ENCODE data around the gene CENPM.
A peak's percentile ranks its signal among the peaks of the same experiment; 100 is the strongest.
"Not testable (repeated sequence)": the region's sequence is repeated elsewhere in the genome, so short reads cannot be mapped to it uniquely, and the experiment has no call there.

CENPM gene

DNA sequence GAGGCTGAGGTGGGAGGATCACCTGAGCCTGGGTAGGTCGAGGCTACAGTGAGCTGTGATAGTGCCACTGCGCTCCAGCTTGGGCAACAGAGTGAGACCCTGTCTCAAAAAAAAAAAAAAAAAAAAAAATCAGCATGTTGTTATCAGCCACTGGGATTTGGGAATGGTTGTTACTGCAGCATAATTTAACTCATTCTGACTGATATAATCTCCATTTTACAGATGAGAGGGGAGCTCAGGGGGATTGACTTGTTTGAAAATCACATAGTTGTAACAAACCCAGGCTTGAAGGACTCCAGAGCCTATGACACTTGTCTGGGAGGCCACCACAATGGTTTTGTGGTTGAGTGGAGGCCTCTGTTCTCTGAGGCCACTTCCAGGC is 19.3 kb upstream of the CENPM start:
- no peak for DNase-seq (ENCODE audit: low spot score)

DNA sequence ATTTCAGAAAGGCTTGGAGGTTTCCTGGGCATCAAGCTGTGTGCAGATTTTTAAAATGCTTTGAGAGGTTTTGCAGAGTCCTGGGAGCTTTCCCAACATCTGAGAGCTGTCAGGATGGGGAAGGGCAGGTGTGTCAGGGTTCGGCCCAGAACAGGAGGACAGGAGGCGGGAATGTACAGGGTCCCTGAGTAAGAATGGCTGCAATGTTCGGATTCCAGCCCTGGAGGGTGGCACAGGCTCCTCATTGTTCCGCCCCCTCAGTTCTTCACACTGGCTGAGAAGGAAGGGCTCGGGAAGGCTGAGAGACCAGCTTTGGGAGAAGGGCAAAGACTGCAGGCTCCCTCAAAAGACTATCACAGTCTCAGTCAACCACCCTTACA is 17.1 kb upstream of the CENPM start:
- DNase-seq (ENCODE audit: low spot score), result no peak

DNA sequence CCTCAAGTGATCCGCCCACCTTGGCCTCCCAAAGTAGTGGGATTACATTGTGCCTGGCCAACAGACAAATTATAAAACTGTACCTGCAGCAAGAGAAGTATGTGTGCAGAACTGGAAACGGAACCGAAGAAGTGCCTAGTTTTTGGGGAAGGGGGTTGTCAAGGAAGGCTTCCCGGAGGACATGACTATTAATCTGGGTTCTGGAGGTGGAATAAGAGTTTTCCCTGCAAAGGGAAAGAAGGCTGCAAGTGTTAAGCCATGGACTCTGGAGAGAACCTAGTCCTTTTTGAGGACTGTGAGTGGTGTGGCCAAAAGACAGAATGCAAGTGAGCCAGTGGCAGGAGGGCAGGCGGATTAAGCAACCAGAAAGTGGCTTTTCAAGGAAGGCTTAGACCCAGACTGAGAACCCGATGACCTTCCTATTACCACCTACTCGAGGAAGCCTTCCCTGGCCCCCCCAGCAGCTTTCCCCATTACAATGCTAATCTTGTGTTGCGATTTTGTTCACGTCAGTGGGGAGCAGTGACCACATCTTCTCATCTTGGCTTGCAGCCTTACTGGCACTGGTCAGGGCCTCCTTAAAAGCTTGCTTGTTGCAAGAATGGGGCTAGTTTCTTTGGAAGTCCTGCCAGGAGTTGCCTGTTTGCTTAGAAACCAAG is 16.6 kb upstream of the CENPM start:
- DNase-seq (ENCODE audit: low spot score), result no peak

- no peak for DNase-seq (ENCODE audit: low spot score)
Measured at GRCh38 chr22:41957941-41958556, 11.1 kb upstream of the CENPM start.

- DNase-seq (ENCODE audit: low spot score), result peak; percentile 50
Measured at GRCh38 chr22:41952713-41953112, 5.8 kb upstream of the CENPM start.

DNA sequence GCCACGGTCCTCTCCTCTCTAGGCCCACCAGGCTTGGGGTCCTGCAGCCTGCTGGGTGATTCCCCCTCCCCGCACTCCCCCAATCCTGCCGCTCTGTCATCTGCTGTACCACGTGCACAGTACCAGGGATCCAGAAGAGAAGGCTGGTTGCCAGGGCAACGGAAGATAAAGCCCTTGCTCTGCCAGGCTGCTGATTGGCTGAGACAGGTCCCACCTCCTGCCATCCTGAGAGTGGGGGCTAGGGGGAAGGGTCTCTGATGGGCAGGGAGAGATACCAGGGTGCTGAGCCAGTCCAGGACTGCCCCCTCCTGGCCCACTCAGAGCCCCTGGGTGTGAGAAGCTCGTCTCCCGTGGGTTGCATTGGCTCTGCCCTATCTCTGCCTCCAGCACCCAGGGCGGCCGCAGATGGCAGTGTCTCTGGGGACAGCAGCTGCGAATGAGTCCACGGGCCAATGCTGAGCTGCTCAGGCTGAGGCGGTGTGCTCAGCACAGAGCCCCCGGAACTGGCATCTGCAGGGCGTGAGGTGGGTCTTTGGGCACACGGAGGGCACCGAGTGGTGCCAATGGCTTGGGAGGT is 5.0 kb upstream of the CENPM start, which contains the start of gene SMIM45:
Gene SMIM45 (plus strand): TSS at position 253 of the 577 bp plus-strand sequence.
- no peak for DNase-seq (ENCODE audit: low spot score)

GRCh38 chr22:41949297-41949965 is 2.5 kb upstream of the CENPM start:
- no peak for DNase-seq (ENCODE audit: low spot score)

- DNase-seq (ENCODE audit: low spot score), result not testable (repeated sequence)
Measured at GRCh38 chr22:41948928-41949296, 2.0 kb upstream of the CENPM start.

- peak; percentile 72 for DNase-seq (ENCODE audit: low spot score)
Measured at GRCh38 chr22:41948142-41948541, 1.2 kb upstream of the CENPM start.

DNA sequence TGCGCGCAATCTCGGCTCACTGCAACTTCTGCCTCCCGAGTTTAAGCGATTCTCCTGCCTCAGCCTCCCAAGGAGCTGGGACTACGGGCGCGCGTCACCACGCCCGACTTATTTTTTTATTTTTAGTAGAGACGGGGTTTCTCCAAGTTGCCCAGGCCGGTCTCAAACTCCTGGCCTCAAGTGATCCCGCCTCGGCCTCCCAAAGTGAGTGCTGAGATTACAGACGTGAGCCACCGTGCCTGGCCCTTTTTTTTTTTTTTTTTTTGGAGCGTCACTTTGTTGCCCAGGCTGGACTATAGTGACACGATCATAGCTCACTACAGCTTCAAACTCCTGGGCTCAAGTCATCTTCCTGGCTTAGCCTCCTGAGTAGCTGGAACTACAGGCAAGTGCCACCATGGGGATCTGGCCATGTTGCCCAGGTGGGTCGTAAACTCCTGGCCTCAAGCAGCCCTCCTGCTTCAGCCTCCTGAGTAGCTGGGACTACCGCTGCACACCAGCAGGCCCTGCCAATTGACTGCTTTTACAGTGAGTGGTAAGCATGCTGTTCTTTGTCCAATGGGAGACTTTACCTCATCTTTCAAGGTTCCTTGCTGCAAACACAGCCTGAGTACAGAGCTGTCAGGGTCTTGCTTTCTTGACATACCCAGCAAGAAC is 600 bp upstream of the CENPM start:
- DNase-seq (ENCODE audit: low spot score), result no peak

DNA sequence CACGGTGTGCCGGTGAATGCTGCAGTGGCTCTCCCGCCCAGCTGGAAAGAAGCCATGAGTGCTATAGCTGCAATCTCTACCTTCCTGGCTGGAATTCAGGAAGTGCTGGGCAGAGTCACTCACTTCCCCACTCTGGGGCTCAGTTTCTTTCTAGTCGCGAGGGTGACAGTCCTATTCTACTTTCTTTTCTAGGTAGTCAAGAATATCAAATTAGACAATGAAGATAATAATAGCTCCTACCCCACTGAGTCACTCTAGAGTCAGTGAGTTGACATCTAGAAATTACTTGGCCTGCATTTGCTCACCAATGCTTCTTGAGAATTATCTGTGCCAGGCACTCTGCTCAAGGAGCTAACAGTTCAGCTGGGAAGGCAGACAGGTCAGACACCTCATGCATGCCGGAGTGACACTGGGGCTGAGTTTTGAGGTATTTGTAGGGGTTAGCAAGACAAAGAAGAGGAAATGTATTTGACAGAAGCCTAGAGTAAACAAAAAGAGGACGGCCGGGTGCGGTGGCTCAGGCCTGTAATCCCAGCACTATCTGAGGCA is 3.2 kb downstream of the CENPM start:
- peak; percentile 71 for DNase-seq (ENCODE audit: low spot score)

DNA sequence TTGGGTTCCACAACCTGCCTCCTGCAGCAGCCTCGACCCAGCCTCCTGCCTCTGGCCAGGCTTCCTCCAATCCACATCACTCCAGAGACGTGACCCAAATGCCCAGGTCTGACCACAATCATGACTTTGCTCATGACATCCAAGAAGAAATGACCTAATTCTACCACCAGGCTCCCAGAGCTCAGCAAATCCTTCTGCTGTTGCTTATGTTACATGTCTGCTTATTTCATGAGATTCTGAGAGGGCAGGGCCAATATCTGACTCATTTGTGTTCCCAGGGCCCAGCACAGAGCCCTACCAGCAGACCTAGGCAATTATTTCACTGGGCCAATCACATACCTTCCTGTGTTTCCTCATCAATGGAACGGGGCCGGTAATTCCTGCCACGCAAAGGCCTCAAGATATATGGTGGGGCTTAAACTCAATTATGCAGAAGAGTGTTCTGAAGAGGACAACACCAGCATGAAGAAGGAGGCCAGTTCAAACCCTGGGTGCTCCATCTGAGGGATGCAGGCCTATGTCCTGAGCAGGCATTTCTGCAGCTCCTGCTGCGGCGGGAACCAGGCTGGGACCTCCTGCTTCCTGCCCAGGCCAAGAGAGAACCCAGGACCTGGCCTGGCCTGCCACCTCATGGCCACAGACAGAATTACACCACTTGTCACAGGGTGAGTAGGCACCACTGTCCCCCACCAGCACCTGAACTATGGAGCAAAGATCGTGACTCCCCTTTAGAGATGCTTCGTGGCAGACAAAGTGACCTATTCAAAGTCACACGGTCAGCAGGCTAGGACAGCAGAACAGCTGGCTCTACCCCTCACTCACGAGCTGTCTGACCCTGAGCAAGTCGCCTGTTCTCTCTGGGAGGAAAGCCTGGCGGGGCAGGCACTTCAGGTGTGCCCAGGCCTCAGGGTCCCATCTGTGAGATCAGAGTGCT is 5.9 kb downstream of the CENPM start:
- peak; percentile 83 for DNase-seq (ENCODE audit: low spot score)

- DNase-seq (ENCODE audit: low spot score), result no peak
Measured at GRCh38 chr22:41939981-41940831, 6.7 kb downstream of the CENPM start.

DNA sequence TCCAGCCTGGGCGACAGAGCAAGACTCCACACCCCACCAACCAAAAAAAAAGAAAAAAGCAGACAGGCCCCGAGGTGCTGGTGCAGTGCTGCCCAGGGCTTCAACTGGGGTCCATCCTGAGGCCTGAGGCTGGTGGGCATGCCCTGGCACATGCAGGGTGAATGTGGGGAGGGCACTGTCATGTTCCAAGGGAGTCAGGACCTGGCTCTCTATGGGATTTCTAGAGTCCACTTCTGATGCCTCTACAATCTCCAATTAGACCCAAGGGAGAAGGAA is 10.1 kb downstream of the CENPM start:
- no peak for DNase-seq (ENCODE audit: low spot score)

GRCh38 chr22:41935509-41935908 is 11.4 kb downstream of the CENPM start:
- DNase-seq (ENCODE audit: low spot score), result no peak

GRCh38 chr22:41935015-41935351 is 12.0 kb downstream of the CENPM start:
- DNase-seq (ENCODE audit: low spot score), result no peak

- no peak for DNase-seq (ENCODE audit: low spot score)
Measured at GRCh38 chr22:41934284-41935014, 12.5 kb downstream of the CENPM start.

DNA sequence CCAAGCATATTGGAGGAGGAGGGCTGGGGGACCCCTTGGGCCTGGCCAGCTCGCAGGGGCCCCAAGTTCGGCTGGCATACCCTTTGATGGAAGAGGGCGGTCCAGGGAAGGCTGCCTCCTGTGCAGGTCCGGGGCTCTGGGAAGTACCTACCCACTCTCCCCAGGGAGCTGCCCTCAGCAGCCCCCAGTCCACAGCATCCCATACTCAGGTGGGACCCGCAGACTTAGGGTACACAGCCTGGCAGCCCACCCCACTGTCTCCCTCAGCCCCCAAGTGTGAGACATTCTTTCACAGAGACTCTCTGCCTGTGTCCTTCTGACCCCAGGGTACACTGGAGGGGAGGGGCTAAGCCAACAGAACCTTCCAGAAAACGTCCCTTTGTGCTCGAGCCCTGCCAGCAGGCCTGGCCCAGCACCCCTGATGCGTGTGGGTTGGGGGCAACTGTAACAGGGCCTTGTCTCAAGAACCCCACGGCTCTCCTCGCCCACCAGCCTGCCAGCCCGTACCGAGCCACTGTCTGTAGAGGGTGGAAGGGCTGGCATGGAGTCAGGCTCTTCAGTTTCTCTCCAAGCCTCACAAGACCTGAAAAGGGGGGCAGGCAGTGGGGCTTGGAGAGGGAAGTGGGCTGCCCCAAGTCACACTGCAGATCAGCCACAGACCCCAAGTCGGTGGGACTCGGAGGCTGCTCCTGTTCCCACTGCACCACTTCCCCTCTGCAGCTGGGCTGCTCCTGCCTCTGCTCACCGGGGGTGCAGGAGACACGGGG is 13.4 kb downstream of the CENPM start:
- DNase-seq (ENCODE audit: low spot score), result no peak

DNA sequence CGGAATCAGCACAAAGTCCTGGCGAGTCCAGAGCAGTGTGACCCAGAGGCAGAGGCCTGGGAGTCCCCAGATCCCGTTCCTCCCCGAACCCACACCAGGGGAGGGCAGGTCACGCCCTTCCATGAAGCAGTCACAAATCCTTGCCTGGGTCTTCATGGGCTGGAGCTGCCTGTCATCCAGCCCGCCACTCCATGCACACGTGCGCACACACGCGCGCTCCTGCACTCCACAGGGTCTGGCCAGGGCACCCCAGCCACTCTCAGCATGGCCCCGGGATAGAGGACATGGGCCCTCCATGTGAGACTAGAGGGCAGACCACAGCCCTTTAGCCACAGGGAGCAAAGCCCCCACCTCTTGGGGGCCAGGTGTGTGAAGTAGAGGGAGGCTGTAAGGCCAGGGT is 14.6 kb downstream of the CENPM start:
- DNase-seq (ENCODE audit: low spot score), result no peak
